Kidney (tissue), 14 donors: ENCODE data around the gene KCNQ5. TPM values are rescaled to one million over a fixed set of nuclear protein-coding genes. Genes with fewer than 3 reads are reported as not detected.

Source experiments
- DNase-seq, 5 donors: peaks; one replicate each; pipeline ENCODE4 v3.0.0-alpha.2; 2013 to 2020
- FAIRE-seq: peaks from 2 replicates; lab custom pipeline; 2012; peaks lifted over from hg19 to GRCh38; lab: Jason Lieb, UNC
- H3K27ac ChIP-seq, 2 donors: one replicate each; pipeline ENCODE4 v1.7.0; 2013; ENCODE audit warnings: low read depth in 2 of 2, low read length in 2 of 2, inconsistent platforms in 1 of 2
- H3K27me3 ChIP-seq: one replicate; pipeline ENCODE4 v1.7.1; 2013; ENCODE audit warnings: low read length, inconsistent platforms; ENCODE audit not compliant: control insufficient read depth, insufficient read depth
- H3K36me3 ChIP-seq, 3 donors: one replicate each; pipeline versions ENCODE4 v1.7.0 to v1.7.1; 2013; ENCODE audit warnings: low read length in 3 of 3, control low read depth in 1 of 3, inconsistent platforms in 1 of 3; ENCODE audit not compliant: insufficient read depth in 3 of 3, control insufficient read depth in 2 of 3
- H3K4me1 ChIP-seq, 3 donors: one replicate each; pipeline versions ENCODE4 v1.7.0 to v1.7.1; 2013; ENCODE audit warnings: low read length in 3 of 3, inconsistent platforms in 1 of 3, low read depth in 1 of 3; ENCODE audit not compliant: control insufficient read depth in 2 of 3, insufficient read depth in 2 of 3
- H3K4me3 ChIP-seq, 3 donors: one replicate each; pipeline versions ENCODE4 v1.7.0 to v1.8.1; 2013; ENCODE audit warnings: low read length in 3 of 3, control low read depth in 1 of 3, inconsistent platforms in 1 of 3
- H3K9ac ChIP-seq, 3 donors: one replicate each; pipeline versions ENCODE4 v1.7.0 to v1.7.1; 2013; ENCODE audit warnings: low read length in 3 of 3, control low read depth in 1 of 3, inconsistent platforms in 1 of 3
- H3K9me3 ChIP-seq, 3 donors: one replicate each; pipeline versions ENCODE4 v1.7.0 to v1.7.1; 2013; ENCODE audit warnings: low read length in 3 of 3, control low read depth in 1 of 3, inconsistent platforms in 1 of 3; ENCODE audit not compliant: control insufficient read depth in 2 of 3, insufficient read depth in 1 of 3
- intact Hi-C: fragments of 100-400 bp; cut with DNase I; formaldehyde crosslinking; loops from one replicate; pipeline ENCODE4 v1.11.1; 2022
- microRNA-seq: library from miRNA; unstranded; fragments of <30 nt; microRNA quantifications from one replicate; pipeline ENCODE4 v1.2.0, GENCODE V29; 2020
- polyA plus RNA-seq: library from polyadenylated mRNA; stranded (reverse); fragments of 350-450 nt; fragmentation: Illumina TruSeq; extraction: RNeasy Lipid Tissue Mini Kit (QIAGEN cat#74804); gene quantifications from one replicate; pipeline ENCODE4 v1.2.3, GENCODE V29; 2014; ENCODE audit warnings: low read depth, low replicate concordance; ENCODE audit not compliant: insufficient read depth
- total RNA-seq: library from RNA; stranded (reverse); fragmentation: NEBNext Ultra II Directional; extraction: Animal tissue kit (Norgen Biotek cat#: 25700); gene quantifications from one replicate; pipeline ENCODE4 v1.2.1, GENCODE V29; 2021
- TF ChIP-seq, protein P1 (sequence below): IDR thresholded peaks from 3 replicates; pipeline ENCODE4 v1.5.1; 2012; ENCODE audit warnings: mild to moderate bottlenecking, moderate library complexity, borderline replicate concordance; ENCODE audit not compliant: insufficient read depth; ENCODE audit errors: extremely low read depth
- donor health status: control.
- donor health status: control.
- donor health status: control.
- donor health status: control.
- donor health status: control.
- donor health status: DM: yes; HTN: yes; CAD: no.
- donor health status: Normal renal cell carcinoma (clear cell type).

The KCNQ5 gene
- total and polyA plus RNA-seq, 2 donors from 2014 or later: 0.50 TPM; not detected in 1

DNA sequence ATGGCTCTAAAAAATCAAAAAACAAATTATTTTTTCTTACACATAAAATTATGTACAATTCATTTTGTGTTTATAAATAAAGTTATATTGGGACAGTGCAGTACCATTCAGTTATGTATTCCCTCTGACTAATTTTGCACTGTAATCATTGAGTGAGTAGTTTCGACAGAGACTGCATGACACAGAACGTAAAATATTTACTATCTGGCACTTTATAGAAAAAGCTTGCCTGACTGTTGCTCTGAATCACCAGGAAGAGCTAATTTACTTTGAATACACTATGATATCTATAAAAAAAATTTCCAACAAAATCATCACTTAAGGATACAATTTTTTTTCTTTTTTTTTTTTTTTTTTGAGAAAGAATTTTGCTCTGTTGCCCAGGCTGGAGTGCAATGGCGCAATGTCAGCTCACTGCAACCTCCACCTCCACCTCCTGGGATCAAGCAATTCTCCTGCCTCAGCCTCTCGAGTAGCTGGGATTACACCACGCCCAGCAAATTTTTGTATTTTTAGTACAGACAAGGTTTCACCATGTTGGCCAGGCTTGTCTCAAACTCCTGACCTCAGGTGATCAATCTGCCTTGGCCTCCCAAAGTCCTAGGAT lies 614.4 kb downstream of the KCNQ5 start:
- DNase-seq (no peak), FAIRE-seq (no peak)
- Histone ChIP-seq H3K36me3 (no peaks in the 10 kb centered on the region), H3K27ac (no peak overlapping the region), H3K27me3 (no peaks in the 10 kb centered on the region), H3K9me3 (no peaks in the 10 kb centered on the region), H3K4me1 (no peaks in the 10 kb centered on the region), H3K9ac (no peak overlapping the region), H3K4me3 (no peak overlapping the region)
- intact Hi-C loops: no loop called here
- TF ChIP-seq, protein P1, sequence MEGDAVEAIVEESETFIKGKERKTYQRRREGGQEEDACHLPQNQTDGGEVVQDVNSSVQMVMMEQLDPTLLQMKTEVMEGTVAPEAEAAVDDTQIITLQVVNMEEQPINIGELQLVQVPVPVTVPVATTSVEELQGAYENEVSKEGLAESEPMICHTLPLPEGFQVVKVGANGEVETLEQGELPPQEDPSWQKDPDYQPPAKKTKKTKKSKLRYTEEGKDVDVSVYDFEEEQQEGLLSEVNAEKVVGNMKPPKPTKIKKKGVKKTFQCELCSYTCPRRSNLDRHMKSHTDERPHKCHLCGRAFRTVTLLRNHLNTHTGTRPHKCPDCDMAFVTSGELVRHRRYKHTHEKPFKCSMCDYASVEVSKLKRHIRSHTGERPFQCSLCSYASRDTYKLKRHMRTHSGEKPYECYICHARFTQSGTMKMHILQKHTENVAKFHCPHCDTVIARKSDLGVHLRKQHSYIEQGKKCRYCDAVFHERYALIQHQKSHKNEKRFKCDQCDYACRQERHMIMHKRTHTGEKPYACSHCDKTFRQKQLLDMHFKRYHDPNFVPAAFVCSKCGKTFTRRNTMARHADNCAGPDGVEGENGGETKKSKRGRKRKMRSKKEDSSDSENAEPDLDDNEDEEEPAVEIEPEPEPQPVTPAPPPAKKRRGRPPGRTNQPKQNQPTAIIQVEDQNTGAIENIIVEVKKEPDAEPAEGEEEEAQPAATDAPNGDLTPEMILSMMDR: no peak

DNA sequence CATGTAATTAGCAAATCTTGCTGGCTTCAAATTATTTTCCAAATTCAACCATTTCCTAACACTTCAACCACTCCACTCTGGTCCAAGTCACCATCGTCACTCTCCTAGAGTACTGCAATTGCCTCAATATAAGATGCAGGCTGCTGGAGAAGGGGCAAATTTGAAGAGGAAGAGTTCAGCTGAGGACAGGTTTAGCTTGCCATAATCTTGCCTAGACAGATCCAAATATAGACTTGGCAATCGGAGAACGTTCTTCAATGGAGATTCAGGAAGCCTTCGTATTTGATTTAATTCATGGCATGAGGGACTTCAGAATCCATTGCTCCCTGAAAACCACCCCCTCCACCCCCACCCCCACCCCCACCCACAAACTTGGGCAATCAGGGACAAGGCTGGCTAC lies 618.9 kb downstream of the KCNQ5 start:
- intact Hi-C loops: no loop called here
- no peaks in the 10 kb centered on the region for H3K4me1 ChIP-seq
- H3K9me3 ChIP-seq: no peaks in the 10 kb centered on the region
- TF ChIP-seq, protein P1: no peak
- FAIRE-seq: no peak
- no peak overlapping the region for H3K9ac ChIP-seq
- no peaks in the 10 kb centered on the region for H3K27me3 ChIP-seq
- H3K36me3 ChIP-seq: no peaks in the 10 kb centered on the region
- no peak for DNase-seq
- no peak overlapping the region for H3K4me3 ChIP-seq
- H3K27ac ChIP-seq: no peak overlapping the region

DNA sequence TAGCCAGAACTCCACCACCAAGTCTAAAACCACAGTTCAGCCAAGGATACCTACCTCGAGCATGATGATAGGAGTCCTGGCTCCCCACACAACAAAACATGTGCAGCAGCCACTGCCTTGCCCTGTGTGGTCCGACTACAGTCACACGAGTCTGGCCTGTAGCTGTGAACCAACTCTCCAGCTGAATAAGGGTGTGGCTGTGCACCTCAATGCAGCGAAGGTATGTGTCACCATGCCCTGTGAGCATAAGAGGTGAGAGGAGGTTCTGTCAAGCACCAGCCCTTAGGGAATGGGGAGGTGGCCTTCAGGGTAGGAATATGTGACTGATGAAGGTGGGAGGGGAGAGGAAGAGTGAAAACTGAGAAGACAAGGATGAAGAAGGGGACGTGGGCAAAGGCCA lies 620.1 kb downstream of the KCNQ5 start:
- Histone ChIP-seq H3K4me1 (no peaks in the 10 kb centered on the region), H3K9ac (no peak overlapping the region)
- no peak for FAIRE-seq

More for the DNA sequence above, 620.1 kb downstream of the KCNQ5 start:
- DNase-seq: no peak
- no peaks in the 10 kb centered on the region for H3K27me3 ChIP-seq
- no peaks in the 10 kb centered on the region for H3K36me3 ChIP-seq
- H3K27ac ChIP-seq: no peak overlapping the region
- TF ChIP-seq, protein P1: no peak
- intact Hi-C loops: no loop called here
- no peaks in the 10 kb centered on the region for H3K9me3 ChIP-seq
- no peak overlapping the region for H3K4me3 ChIP-seq

Small RNA genes within 50 kb of the gene (microRNA-seq; reads per million reads assigned to microRNA genes)
- gene MIR4282: not detected
